Measurements from ENCODE around the gene TSHZ2. TPM values are rescaled to one million over a fixed set of nuclear protein-coding genes. Genes with fewer than 3 reads are reported as not detected.

TSHZ2 gene
- total and polyA plus RNA-seq, 11 donors: 1.8 to 12.1 (median 3.7) TPM

- 85 to 89% (median 87%) methylated on average over 4 of the region's 4 CpGs for WGBS, 4 donors
- H3K27me3 ChIP-seq: no peaks in the 10 kb centered on the region
- DNase-seq (no peak), ATAC-seq (no peak)
- no peak overlapping the region for H3K4me3 ChIP-seq
- intact Hi-C loops (cut with DNase I): no loop called here
- H3K27ac ChIP-seq: no peak overlapping the region
- H3K4me1 ChIP-seq: no peaks in the 10 kb centered on the region
- no peak for TF ChIP-seq CTCF (IDR thresholded peaks at IDR 0.05)
- no peak for TF ChIP-seq POLR2A (IDR thresholded peaks at IDR 0.05)
- no peaks in the 10 kb centered on the region for H3K9me3 ChIP-seq
- no peaks in the 10 kb centered on the region for H3K36me3 ChIP-seq
These were observed 208.8 kb downstream of the TSHZ2 start for GRCh38 chr20:53180928-53181362.

- Histone ChIP-seq H3K36me3 (no peaks in the 10 kb centered on the region), H3K27me3 (no peaks in the 10 kb centered on the region), H3K9me3 (no peaks in the 10 kb centered on the region), H3K4me3 (no peak overlapping the region), H3K27ac (no peak overlapping the region), H3K4me1 (no peaks in the 10 kb centered on the region)
- TF ChIP-seq CTCF (IDR thresholded peaks at IDR 0.05): no peak
- no peak for TF ChIP-seq POLR2A (IDR thresholded peaks at IDR 0.05)
- intact Hi-C loops (cut with DNase I): no loop called here
- WGBS, 4 donors: 80 to 94% (median 87%) methylated on average over 3 of the region's 3 CpGs
- DNase-seq: no peak
- no peak for ATAC-seq
These were observed 209.8 kb downstream of the TSHZ2 start for GRCh38 chr20:53181866-53182376.

DNA sequence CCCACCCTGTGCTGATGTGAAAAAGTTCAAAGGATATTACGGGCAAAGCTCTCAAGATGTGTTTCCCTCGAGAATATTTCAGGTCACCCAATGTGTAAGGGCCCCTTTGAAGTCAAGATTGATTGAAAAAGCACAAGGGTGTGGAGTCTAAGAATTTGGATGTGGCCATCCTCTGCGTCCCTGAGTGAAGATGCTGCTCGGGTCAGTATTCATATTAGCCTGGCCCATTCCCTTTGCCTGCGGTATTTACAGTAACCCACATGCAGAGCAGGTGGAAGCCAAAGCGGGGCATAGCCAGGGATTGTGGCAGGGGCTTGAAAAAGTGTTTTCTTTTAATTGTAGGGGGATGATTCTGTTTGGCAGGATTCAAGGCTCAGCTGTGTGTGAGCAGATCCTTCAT is 211.0 kb downstream of the TSHZ2 start:
- H3K27ac ChIP-seq: no peak overlapping the region
- DNase-seq: no peak
- intact Hi-C loops (cut with DNase I): no loop called here
- no peak for ATAC-seq
- no peaks in the 10 kb centered on the region for H3K4me1 ChIP-seq
- TF ChIP-seq POLR2A (IDR thresholded peaks at IDR 0.05) (no peak), CTCF (IDR thresholded peaks at IDR 0.05) (no peak)
- H3K9me3 ChIP-seq: no peaks in the 10 kb centered on the region
- 90 to 95% (median 93%) methylated on average over 6 of the region's 6 CpGs for WGBS, 4 donors
- H3K4me3 ChIP-seq: no peak overlapping the region
- no peaks in the 10 kb centered on the region for H3K27me3 ChIP-seq
- no peaks in the 10 kb centered on the region for H3K36me3 ChIP-seq

GRCh38 chr20:53186635-53187034 is 214.5 kb downstream of the TSHZ2 start:
- DNase-seq (no peak), ATAC-seq (no peak)
- H3K4me1 ChIP-seq: no peaks in the 10 kb centered on the region
- no peak for TF ChIP-seq CTCF (IDR thresholded peaks at IDR 0.05)
- no peaks in the 10 kb centered on the region for H3K27me3 ChIP-seq
- no peaks in the 10 kb centered on the region for H3K36me3 ChIP-seq
- no peak overlapping the region for H3K27ac ChIP-seq
- intact Hi-C loops (cut with DNase I): no loop called here
- H3K9me3 ChIP-seq: no peaks in the 10 kb centered on the region
- no peak overlapping the region for H3K4me3 ChIP-seq
- 81 to 85% (median 84%) methylated on average over 6 of the region's 6 CpGs for WGBS, 4 donors

Data from heart left ventricle (tissue), 16 donors.